GM12874 (cell line): Measurements from ENCODE around the gene TET3.

Experiments used
- CTCF ChIP-seq: IDR thresholded peaks from 2 replicates; pipeline ENCODE4 v1.5.1; 2011; ENCODE audit warnings: low read depth, mild to moderate bottlenecking, control low read depth, low read length, moderate library complexity; ENCODE audit not compliant: insufficient read depth

The TET3 gene

GRCh38 chr2:74021407-74021755, 36.7 kb downstream of the TET3 start:
- TF ChIP-seq CTCF: no peak

- no peak for TF ChIP-seq CTCF
Measured at GRCh38 chr2:74024216-74024615, 39.5 kb downstream of the TET3 start.

GRCh38 chr2:74025971-74026612, 41.4 kb downstream of the TET3 start:
- TF ChIP-seq CTCF: no peak

GRCh38 chr2:74026687-74027241, 42.1 kb downstream of the TET3 start:
- TF ChIP-seq CTCF: no peak

GRCh38 chr2:74027496-74027895, 42.8 kb downstream of the TET3 start:
- TF ChIP-seq CTCF: no peak

GRCh38 chr2:74028290-74028689, 43.6 kb downstream of the TET3 start:
- TF ChIP-seq CTCF: no peak

- TF ChIP-seq CTCF: no peak
Measured at GRCh38 chr2:74028741-74029140, 44.0 kb downstream of the TET3 start.
